T47D (cell line): Measurements from ENCODE around the gene TUT1.
"Not testable (repeated sequence)": the region's sequence is repeated elsewhere in the genome, so short reads cannot be mapped to it uniquely, and the experiment has no call there.

Experiments
- DNase-seq, 2 experiments: peaks; one replicate each; pipeline versions ENCODE4 v3.0.0 to v3.0.0-alpha.2; 2011 to 2012; ENCODE audit warnings: low read depth in 1 of 2, low spot score in 1 of 2
- JUND ChIP-seq: IDR thresholded peaks from 2 replicates; pipeline ENCODE4 v1.6.1; 2012; ENCODE audit warnings: low read depth
- in situ Hi-C: cut with HindIII; loops from 2 replicates; pipeline ENCODE4 v1.10.0; 2016; ENCODE audit warnings: low sequenced_read_pairs, low pct_unique_long_range_greater_than_20kb

Gene TUT1

GRCh38 chr11:62554387-62555167 is 36.7 kb downstream of the TUT1 start:
- TF ChIP-seq JUND: no peak; the same call in 1 of the 2 replicates
- DNase-seq: peak in 1 of 2 experiments; percentile 79

GRCh38 chr11:62553839-62554361 is 37.4 kb downstream of the TUT1 start:
- no peak for TF ChIP-seq JUND

More at GRCh38 chr11:62554387-62555167, 36.7 kb downstream of the TUT1 start:
- in situ Hi-C loops: no loop called here

GRCh38 chr11:62553080-62553838 is 38.1 kb downstream of the TUT1 start:
- in situ Hi-C loops: no loop called here
- DNase-seq: peak; percentile 84 to 96
- TF ChIP-seq JUND: no peak; the same call in 1 of the 2 replicates

More at GRCh38 chr11:62553839-62554361, 37.4 kb downstream of the TUT1 start:
- in situ Hi-C loops: no loop called here
- DNase-seq: no peak

- peak in 1 of 2 experiments; percentile 81 for DNase-seq
- TF ChIP-seq JUND: no peak
- in situ Hi-C loops: no loop called here
Measured at GRCh38 chr11:62552485-62553079, 38.7 kb downstream of the TUT1 start.

GRCh38 chr11:62550478-62550877 is 40.8 kb downstream of the TUT1 start:
- in situ Hi-C loops, DNase-seq: not testable (repeated sequence)

GRCh38 chr11:62548545-62549335 is 42.6 kb downstream of the TUT1 start:
- TF ChIP-seq JUND: no peak
- in situ Hi-C loops: no loop called here
- DNase-seq: peak in 1 of 2 experiments; percentile 70

GRCh38 chr11:62547691-62548281 is 43.5 kb downstream of the TUT1 start:
- TF ChIP-seq JUND: no peak
- peak; percentile 66 to 87 for DNase-seq
- in situ Hi-C loops: no loop called here

- TF ChIP-seq JUND: no peak; the same call in 1 of the 2 replicates
- in situ Hi-C loops: no loop called here
- peak; percentile 51 to 73 for DNase-seq
Measured at GRCh38 chr11:62546929-62547625, 44.2 kb downstream of the TUT1 start.

GRCh38 chr11:62546244-62546928 is 44.9 kb downstream of the TUT1 start, which contains the start of gene AHNAK:
TSS of gene AHNAK (minus strand) at chr11:62546806. CDS start at chr11:62536098, 10,708 bp downstream.
- no peak for TF ChIP-seq JUND
- DNase-seq: peak; percentile 87 to 88
- in situ Hi-C loops: no loop called here

- peak; percentile 95 to 96 for DNase-seq
- in situ Hi-C loops: no loop called here
- no peak for TF ChIP-seq JUND
Measured at GRCh38 chr11:62545437-62546243, 45.7 kb downstream of the TUT1 start.
